HG03095 (cell line): ENCODE measurements around the gene NFKBIL1.
A peak's percentile ranks its signal among the peaks of the same experiment; 100 is the strongest.
"Not testable (repeated sequence)": the region's sequence is repeated elsewhere in the genome, so short reads cannot be mapped to it uniquely, and the experiment has no call there.

Source experiments
- ATAC-seq: cut with Tn5 transposase; IDR thresholded peaks from one replicate; pipeline ENCODE4 v1.9.1; 2021; ENCODE audit warnings: moderate library complexity; ENCODE audit not compliant: unreplicated experiment

The NFKBIL1 gene

DNA sequence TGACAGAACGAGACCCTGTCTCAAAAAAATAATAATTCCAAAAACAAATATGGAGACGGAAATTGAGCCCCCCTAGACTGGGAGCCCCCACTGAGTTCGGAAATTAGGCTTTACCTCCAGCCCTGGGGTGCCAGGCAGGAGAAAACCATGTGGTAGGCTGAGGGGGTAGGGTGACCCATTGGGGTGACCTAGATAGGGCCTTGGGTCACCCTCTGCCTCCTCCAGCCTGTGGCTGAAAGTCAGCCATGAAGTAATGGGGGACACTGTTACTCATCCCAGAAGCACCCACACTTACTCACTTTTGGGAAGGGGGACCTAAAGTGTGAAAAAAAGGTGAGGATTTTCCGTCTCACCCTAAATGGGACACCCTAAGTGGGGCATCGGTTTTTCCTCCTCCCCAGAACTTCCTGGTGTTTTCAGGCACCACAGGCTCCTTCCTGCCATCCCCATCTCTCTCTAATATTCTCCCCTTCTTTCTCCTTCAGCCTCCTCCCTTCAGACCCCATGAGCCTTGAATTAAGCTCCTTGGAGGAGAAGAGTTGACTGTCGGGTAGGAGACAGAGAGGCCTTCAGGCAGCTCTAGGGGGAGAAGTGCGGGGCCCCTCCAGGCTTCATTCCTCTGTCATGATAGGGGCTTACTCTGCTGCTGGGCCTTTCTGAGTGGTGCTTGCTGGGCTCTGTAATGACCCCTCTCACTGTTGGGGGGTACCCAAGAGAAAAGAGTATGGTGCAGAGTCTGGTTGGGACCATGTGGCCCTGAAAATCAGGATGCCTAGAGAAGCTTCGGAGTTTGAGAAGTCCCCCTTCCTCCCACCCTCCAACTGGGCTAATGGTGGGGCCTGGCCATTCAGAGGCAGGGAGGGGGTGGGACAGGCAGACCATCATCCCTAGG lies 32.4 kb downstream of the NFKBIL1 start:
- ATAC-seq: no peak

DNA sequence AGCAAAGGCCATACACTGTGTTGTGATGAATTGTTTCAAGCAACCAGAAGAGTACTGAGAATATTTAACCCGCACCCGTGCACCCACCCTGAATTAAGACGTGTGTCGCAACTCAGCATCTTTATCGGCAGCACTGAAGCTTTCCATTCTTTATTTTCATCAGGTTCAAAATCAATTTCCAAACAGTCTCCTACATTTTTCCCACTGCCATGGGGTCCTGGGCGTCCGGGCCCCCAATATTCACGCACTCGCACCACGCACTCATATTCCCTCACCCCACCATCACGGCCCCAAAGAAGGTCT lies 33.0 kb downstream of the NFKBIL1 start:
- no peak for ATAC-seq

DNA sequence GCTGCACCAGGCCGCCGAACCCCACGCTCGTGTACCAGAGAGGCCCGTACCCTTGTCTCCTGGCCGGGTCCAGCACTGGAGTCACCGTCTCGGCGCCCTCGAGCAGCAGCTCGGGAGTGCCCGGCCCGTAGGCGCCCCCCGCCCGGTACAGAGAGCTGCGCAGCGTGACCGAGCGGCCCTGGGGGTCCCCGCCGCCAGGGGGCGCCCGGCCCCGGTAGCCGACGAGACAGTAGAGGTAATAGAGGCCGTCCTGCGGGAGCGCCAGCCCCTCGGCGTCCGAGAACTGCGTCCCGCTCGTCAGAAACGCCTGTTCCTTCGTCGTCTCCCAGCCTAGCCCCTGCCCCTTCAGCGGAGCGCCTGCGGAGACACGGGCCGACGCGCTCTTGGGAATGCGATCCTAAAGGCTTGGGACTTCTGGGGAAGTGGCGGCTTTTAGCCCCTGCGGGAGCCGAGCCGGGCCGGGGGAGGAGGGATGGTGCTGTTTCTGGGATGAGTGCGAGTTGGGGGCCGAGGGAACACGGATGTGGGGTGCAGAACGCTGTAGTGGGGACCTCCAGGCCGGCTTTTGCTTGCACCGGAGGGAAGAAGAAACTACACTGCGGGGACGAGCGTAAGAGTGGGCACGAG lies 33.5 kb downstream of the NFKBIL1 start:
- peak; percentile 50 for ATAC-seq

DNA sequence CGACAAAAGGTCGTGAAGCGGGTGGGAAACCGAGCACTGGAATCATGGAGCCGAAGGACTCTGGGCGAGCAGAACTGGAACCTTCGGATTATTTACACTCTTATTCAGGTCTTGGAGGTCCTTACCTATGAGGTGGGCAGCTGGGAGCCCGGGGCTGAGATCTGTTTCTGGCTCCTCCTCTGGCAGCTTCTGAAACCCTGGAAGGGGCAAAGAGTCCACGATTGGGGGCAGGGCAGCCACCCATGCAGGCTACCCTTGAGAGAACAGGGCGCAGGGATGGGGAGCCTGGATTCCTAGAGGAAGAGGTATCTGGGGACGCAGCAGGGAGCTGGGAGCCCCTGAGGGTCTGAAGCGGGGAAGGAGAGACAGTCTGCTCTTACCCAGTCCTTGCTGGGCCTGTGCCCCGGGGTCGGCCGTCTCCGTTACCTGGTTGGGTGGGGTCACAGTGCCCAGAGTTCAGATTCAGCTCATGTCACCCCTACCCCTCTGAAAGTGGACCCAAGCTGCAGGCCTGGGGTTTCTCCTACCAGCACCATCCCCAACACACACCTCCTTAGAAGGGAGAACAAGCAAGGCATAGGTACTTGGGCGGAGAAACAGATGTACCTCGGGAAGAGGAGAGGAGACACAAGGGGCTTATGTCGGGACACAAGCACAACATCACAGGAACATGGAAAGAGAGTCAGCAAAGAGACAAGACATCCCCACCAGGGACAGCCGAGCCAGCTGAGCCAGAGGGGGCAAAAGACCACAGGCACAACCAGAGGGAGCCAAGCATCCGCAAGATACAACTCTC lies 34.2 kb downstream of the NFKBIL1 start:
- ATAC-seq: no peak

DNA sequence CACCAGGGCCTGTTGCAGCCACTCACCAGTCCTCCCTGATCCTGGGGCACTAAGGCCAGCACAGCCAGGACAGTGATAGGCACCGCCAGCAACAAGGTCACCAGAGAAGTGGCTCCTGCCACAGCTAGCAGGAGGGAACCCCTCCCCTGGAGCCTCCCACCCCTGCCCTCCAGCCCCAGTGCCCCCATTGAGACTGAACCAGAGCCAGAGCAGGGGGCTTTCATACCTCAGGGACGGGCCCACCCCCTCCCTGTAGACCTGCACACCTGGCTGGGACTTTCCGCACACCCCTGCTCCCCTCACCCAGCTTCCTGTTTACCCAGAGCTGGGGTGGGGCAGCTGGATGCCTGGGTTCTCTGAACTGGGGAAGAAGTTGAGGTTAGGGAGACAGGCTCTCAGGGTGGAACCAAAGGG lies 34.8 kb downstream of the NFKBIL1 start, which contains the start of gene LTB:
TSS of gene LTB (minus strand) at position 195 of the 414 bp plus-strand sequence. CDS start at position 188, 7 bp downstream.
- no peak for ATAC-seq

DNA sequence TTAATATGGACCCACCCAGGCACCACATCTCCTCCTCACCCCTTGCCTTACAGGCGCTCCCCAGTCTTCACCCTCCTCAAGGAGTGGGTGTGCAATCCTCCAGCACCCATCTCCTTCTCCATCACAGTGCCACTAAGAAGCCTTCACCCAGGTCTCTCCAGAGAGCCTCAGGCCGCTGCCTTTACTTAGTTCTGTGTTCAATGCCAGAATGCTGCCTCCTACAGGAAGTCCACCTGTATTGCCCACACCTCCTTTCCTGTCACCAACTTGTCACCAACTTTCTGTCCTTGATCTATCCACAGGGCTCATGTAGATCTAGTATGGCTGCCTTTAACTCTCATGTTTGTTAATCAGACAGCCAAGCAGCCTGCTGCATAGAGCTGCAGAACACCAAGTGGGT lies 38.1 kb downstream of the NFKBIL1 start:
- ATAC-seq: no peak

DNA sequence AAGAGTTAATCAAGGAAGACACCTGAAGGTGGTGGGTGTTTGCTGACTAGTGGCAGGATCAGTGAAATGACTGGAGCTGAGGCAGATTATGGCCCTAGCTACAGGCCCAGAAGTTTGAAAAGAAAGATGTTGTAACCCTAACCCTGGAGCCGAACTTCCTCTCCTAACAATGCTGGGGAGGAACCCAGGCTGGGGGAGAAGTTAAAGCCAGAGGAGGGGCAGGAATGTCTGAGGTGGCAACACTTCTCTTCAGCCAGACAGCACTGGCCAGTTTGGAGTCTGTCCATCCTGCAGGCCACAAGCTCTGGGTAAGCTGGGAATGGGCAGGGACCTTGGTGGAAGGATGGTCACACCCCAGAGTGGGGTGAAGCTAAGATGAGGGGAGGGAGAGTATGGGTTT lies 38.6 kb downstream of the NFKBIL1 start, which contains the start of gene LST1:
TSS of gene LST1 (plus strand) at position 270 of the 400 bp plus-strand sequence. CDS start 1,023 bp downstream, outside the sequence.
- ATAC-seq: no peak

DNA sequence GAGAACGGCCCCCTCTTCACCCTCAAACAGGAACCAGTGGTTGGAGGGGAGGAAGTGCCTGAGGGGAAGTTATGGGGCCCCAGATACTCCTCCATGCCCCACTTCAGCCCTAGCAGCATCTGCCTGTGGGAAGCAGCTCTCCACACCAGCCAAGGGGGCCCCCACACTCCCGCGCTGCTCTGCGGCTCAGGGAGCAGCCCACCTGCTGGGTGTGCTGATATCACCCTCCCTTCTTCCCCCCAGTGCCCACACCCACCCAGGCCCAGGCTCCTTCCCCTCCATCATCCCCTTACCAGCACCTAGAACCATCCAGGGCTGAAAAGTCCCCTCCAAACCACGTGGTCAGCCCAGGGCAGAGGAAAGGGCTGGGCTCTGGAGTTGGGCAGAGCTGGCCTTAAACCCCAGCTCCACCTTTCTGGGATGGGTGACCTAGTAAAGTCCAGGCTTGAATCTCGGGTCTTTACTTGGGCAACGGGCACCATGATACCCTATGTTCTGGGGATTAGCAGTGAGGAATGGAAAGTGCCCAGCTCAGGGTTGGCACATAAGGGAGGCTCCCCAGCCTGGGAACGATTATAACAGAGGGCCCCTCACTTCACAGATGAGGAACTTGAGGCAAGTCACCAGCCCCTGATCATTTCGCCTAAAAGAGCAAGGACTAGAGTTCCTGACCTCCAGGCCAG lies 39.3 kb downstream of the NFKBIL1 start:
- ATAC-seq: no peak

DNA sequence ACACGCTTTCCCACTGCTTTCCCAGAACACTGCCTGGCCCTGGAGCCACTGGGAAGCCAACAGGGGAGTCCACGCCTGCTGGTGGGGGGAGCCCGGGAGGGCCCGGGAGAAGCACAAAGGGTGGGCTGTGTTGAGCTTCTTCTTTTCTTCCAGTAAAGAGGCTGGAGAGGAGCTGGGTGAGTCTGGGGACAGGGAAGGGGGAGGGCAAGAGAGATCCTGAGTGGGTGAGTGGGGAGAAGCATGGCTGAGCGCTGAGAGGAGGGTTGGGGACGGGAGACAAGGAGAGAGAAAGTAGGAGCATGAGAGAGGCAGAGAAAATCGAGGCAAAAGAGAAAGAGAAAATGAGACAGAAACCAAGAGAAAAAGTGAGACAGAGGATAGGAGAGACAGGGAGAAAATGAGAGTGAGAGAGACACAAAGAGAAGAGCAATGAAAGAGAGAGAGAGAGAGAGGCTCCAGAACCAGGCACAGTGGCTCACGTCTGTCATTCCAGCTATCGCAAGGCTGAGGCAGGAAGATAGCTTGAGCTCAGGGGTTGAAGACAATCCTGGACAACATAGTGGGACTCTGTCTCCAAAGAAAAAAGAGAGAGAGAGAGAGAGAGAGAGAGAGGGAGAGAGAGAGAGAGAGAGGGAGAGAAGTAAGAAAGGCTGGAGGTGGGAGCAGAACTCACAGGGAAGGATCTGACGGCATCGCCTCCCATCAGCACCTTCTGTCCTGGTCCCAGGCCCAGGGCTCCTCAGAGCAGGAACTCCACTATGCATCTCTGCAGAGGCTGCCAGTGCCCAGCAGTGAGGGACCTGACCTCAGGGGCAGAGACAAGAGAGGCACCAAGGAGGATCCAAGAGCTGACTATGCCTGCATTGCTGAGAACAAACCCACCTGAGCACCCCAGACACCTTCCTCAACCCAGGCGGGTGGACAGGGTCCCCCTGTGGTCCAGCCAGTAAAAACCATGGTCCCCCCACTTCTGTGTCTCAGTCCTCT lies 40.7 kb downstream of the NFKBIL1 start:
- no peak for ATAC-seq

DNA sequence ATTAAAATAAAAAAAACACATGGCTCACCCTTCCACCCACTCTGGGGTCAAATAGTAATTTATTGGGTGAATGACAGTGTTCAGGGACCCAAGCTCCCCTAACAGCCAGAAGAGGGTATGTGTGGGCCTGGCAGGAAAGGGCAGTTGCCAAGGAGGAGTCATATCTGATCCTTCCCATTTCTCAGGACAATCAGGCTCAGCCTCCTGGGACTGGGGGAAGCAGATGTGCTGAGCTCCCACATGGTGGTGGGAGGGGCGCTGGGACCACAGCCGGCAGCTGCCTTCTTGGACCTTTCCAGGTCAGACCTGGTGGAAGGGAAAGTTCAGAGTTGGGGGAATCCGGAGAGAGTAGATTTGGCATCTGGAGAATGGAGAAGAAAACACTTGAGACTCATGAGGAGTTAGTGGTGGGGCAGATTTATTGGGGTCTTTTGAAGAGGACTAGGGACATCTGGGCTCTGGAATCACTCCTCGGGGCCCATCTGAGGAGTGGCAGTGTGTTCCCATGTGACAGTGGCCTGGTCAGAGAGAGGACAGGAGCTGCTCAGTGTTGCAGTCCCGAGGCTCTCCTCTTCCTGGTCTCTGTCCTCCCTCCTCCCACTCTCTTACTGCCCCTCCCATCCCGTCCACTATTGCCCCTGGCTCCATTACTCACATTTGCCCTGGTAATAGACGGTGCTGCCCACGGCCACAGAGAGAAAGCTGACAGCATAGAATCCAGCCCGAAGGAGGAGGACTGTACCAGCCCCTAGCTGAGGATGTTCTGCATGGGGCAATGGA lies 41.7 kb downstream of the NFKBIL1 start:
- ATAC-seq: no peak

DNA sequence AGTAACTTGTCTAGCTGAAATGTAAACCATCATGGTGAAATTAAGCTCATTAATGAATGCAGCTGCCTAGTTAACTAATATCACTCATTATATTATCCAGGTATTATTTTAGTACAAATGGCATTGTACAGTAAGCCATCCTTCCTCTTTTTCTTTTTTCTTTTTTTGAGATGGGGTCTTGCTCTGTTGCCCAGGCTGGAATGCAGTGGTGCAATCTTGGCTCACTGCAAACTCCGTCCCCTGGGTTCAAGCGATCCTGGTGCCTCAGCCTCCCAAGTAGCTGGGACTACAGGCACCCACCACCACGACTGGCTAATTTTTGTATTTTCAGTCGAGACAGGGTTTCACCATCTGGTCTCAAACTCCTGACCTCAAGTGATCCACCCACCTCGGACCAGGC lies 43.3 kb downstream of the NFKBIL1 start:
- not testable (repeated sequence) for ATAC-seq

DNA sequence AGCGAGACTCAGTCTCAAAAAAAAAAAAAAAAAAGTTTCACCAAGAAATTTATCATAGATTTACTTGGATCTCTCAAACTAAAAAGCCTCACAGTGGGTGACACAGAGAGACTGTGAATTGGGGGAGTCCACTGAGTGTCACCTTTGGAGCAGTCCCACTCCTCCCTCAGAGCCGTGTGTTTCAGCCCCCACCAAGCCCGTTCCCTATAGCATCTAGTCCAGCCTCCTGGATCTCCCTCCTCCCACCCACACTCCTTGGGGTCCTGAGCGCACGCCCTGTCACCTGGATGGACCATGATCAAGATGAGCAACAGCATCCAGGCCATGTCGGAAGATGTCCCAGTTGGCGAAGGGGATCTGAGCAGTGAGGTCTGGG lies 45.0 kb downstream of the NFKBIL1 start:
- no peak for ATAC-seq

DNA sequence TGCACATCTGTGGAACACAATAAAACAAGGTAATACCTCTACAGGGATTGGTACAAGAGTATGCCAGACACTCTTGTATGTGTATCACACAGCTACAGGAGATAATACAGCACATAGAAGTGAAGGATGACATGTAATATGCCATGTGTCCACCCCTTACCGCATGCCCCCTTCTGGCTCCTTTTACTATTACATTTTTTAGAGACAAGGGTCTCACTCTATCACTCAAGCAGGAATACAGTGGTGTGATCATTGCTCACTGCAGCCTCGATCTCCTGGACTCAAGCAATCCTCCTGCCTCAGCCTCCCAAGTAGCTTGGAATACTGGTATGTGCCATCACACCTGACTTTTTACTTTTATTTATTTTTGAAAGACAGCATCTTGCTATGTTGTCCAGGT lies 49.6 kb downstream of the NFKBIL1 start:
- no peak for ATAC-seq

DNA sequence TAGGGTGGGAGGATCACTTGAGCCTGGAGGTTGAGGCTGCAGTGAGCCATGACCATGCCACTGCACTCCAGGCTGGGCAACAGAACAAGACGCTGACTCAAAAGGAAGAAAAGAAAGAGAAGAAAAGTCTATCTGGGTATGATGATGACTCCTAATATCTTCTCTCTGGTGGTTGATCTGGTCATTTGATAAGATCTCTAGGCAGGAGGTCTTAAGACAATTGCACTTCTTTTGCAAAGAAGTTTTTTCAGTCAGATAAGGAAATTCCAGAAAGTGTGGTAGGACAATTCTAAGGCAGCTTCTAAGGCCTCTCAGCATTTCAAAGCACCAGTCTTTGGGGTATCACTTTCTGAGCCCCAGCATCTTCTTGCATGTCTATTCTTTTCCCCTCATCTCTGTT lies 59.9 kb downstream of the NFKBIL1 start:
- no peak for ATAC-seq
